GM18519 (cell line): Measurements from ENCODE around the gene GAB2.
"Not testable (repeated sequence)": the region's sequence is repeated elsewhere in the genome, so short reads cannot be mapped to it uniquely, and the experiment has no call there.

ENCODE experiments used
- ATAC-seq: cut with Tn5 transposase; IDR thresholded peaks from one replicate; pipeline ENCODE4 v1.9.1; 2021; ENCODE audit warnings: mild to moderate bottlenecking, moderate library complexity; ENCODE audit not compliant: unreplicated experiment, low FRiP score

GAB2 gene

GRCh38 chr11:78261828-78262227 lies 155.8 kb downstream of the GAB2 start:
- no peak for ATAC-seq

GRCh38 chr11:78261367-78261766 lies 156.3 kb downstream of the GAB2 start:
- ATAC-seq, result no peak

DNA sequence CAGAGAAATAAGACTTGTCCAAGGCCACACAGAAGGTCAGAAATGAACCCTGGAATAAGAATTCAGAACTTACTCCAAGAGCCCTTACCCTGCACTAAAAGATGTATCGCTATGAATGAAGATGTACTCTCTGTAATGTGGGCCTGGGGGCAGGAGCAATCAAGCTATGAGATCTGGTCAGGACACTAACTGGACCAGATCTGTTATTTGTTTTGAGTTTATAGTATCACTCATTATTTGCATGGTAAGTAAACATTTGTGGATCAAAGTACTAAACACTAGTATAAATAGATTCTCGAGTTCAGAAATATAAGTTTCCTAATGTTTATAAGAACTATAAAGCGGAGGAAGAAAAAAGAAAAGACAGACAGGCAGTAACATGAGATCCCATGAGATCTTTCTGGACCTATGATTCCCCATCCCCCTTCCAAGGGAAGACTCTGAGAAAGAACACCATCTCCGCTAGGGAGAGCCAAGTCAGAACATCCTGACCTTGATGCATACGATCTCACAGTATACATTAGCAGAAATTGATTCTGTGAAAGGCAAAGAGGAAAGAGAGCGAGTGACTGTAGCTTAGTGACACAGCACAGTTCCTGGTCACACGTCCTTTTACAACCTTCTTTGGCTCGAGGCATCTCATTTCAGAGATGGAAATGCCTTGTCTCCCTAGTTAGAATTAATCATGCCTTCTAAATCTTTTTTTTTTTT lies 157.7 kb downstream of the GAB2 start:
- no peak for ATAC-seq

DNA sequence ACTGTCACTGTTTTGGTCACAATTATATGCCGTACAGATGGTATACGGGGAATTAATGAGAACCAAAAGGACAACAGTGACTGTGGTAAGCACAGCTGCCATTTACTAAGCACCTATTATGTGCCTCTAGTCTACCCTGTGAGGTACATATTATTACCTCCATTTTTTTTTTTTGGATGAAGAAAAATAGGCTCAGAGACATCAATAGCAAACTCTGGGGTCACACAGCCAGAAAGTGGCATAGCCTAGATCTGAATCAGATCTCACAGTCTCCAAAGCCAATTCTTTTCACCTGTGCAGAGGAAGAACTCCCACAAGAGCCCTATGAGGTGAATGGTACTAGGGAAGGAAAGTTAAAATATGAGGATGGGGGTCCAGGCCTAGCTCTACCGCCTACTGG lies 160.0 kb downstream of the GAB2 start:
- ATAC-seq, result no peak

GRCh38 chr11:78256962-78257361 lies 160.7 kb downstream of the GAB2 start:
- ATAC-seq, result no peak

- ATAC-seq, result no peak
These were observed 161.7 kb downstream of the GAB2 start for GRCh38 chr11:78255919-78256318.

GRCh38 chr11:78254268-78254667 lies 163.4 kb downstream of the GAB2 start:
- ATAC-seq, result no peak

DNA sequence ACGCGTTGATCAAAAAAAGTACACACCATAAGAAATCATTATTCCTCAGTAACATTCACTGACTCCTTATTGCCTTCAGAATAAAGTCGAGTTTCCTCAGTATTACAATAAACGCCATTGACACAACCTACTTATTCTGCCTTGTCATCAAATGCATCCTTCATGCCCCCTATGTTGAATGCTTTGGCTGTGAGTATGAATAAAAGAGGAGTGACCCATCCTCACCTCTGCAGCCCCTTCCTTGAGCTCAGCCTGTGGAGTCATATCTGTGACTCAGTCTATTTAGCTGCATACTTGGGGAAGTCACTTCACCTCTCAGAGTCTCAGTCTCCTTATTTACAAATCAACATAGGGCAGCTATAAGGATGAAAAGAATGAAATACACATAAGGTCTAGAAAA lies 163.8 kb downstream of the GAB2 start:
- no peak for ATAC-seq

DNA sequence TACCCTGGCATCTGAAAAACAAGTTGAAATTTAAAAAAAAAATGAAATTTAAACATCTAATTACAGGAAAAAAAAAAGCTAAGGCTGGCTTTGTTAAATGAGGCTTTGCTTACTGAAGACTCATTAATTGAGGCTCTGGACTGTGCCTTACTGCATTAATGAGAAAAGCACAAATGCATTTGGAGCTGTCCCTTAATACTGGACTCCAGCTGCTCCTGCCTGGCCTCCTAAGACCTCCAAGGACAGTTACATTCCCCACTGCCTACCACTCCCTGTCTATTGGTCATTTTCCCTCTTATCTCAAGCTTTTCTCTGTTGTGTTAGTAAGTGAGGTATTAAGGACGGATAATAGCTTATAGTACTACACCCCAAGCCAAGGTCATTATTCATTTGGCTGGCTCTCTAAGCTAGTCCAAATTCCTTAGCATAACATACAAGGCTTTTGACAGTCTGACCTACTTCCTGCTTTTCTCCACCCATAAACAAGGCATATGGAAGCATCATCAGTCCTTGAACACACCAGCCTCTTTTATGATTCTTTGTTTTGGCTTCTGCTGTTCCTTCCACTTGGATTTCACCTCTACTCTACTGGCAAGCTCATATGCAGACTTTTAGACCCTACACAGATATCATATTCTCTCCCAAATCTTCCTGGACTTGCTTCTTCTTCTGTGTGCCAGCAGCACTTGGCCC lies 166.4 kb downstream of the GAB2 start:
- no peak for ATAC-seq

- ATAC-seq, result no peak
These were observed 167.5 kb downstream of the GAB2 start for GRCh38 chr11:78250099-78250498.

- ATAC-seq, result no peak
These were observed 168.7 kb downstream of the GAB2 start for GRCh38 chr11:78248903-78249302.

DNA sequence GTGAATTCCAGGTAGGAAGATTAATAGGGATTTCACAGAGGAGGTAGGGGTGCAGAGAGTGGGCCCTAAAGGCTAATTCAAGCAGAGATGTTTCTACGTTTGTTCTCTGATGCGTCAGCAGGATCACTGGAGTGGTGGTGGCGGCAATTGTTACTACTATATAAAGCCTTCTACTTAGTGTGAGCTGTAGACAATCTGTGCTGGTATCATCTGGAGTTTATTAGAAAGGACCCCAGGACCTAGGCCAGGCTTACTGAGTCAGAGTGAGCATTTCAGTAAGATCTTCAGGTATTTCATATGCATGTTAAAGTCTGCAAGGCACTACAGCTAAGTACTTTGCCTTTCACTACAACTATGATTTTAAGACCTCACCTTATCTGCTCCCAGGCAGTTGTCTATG lies 169.4 kb downstream of the GAB2 start:
- no peak for ATAC-seq

GRCh38 chr11:78244546-78245255 lies 172.9 kb downstream of the GAB2 start:
- ATAC-seq, result no peak

DNA sequence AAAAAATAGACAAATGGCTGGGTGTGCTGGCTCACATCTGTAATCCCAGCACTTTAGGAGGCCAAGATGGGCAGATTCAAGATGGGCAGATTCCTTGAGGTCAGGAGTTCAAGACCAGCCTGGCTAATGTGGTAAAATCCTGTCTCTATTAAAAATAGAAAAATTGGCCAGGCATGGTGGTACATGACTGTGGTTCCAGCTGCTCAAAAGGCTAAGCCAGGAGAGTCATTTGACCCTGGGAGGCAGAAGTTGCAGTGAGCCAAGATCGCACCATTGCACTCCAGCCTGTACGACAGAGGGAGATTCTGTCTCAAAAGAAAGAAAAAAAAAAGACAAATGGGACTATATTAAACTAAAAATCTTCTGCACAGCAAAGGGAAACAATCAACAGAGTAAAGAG lies 173.5 kb downstream of the GAB2 start:
- ATAC-seq, result no peak

- no peak for ATAC-seq
These were observed 176.1 kb downstream of the GAB2 start for GRCh38 chr11:78241475-78241874.

DNA sequence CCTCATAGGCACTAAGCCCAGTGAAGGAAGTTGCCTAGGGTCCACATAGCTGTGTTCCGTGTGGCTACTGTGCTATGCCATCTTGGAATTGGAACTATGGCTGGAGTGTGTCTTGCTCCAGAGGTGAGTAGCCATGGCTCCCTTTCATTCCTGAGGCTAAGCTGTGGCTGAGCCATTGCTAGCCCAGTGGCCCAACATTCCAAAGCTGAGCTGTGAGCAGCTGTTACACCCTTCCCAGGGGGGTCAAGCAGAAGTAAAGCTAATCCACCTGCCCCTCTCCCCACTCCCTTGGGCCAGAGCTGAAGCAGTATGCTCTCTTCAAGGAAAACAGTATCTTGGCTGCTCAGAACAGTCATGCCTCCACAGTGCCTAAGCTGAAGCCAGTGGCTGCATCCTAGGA lies 177.8 kb downstream of the GAB2 start:
- ATAC-seq, result no peak

- no peak for ATAC-seq
These were observed 180.2 kb downstream of the GAB2 start for GRCh38 chr11:78237293-78238046.

DNA sequence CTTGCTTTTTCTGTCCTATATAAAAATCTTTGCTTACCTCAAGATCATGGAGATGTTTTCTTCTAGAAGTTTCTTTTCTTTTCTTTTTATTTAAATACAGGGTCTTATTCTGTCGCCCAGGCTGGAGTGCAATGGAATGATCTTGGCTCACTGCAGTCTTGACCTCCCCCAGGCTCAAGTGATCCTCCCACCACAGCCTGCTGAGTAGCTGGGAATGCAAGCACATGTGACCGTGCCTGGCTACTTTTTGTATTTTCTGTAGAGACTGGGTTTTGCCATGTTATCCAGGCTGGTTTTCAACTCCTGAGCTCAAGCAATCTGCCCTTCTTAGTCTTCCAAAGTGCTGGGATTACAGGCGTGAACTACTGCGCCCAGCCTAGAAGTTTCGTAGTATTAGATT lies 183.6 kb downstream of the GAB2 start:
- no peak for ATAC-seq

GRCh38 chr11:78233046-78233445 lies 184.6 kb downstream of the GAB2 start:
- not testable (repeated sequence) for ATAC-seq

GRCh38 chr11:78231962-78232501 lies 185.6 kb downstream of the GAB2 start:
- ATAC-seq, result no peak
